Endothelial cell of hepatic sinusoid (primary cell): ENCODE results near the gene CFAP46.

ENCODE experiments used
- in situ Hi-C: cut with HindIII; loops from 2 replicates; pipeline ENCODE4 v1.10.0; 2017; ENCODE audit warnings: low sequenced_read_pairs

The CFAP46 gene

DNA sequence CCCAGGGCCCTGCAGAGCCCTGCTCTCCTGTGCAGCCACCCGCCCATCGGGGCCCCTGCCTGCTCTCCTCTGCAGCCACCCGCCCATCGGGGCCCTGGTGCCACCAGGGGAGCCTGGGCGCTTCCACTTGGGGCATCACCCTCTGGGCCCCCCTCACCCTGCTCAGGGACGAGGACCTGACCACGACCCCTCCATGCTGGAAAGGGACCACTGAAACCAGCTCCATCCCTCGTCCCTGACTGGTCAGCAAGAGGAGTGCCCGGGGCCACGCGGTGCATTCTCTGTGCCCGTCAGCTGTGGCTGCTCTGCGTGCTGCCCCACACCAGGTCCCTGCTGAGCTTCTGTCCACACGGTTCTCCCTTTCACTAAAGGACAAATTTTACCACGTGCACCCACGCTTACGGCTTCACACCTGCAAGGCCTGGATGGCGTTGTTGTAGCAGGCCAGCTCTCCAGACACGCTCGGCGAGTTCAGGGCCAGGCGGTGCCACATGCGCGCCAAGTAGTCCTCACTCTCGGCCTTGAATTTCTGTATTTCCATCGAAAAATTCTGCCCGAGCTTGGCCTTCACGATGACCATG is 57.6 kb downstream of the CFAP46 start:
- in situ Hi-C loops: loop anchor here (5.0 kb wide), 1 partner anchor 43 kb away; no protein-coding TSS in a partner anchor

DNA sequence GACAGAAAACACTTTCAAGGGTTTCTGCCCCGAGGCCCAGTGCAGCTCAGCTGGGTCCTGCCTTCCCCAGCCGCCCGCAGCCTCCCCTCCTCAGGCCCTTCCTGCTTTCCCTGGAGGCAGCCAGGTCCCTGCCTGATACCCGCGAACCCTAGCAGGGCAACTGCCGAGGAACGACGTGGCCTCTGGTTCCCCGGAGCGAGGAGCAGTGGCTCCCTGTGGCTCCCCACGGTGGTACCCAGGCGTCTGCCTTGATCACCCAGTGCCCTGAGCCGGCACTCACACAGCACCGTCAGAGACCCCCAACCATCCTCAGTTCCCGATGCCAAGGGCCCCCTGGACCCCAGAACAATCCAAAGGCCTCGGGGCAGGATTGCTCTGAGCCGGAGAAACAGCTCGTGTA is 58.3 kb downstream of the CFAP46 start:
- in situ Hi-C loops: no loop called here

DNA sequence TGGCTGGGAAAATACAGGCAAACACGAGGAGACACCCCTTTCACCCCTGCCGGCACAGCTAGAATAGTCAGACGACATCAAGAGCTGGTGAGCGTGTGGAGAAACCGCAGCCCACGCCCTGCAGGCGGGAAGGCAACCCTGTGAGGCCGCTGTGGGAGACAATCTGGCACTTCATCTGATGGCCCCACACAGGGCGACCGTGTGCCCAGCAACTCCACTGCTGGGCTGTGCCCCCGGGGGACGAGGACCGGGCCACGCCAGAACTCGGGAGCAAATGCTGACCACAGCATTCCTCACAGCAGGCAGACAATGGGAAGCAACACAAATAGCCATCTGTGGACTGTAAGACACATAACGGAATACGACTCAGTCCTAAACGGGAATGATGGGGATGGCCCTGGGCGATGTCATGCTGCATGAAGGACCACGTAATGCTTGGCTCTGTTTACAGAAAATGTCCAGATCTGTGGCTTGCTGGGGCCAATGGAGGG is 58.9 kb downstream of the CFAP46 start:
- in situ Hi-C loops: no loop called here

DNA sequence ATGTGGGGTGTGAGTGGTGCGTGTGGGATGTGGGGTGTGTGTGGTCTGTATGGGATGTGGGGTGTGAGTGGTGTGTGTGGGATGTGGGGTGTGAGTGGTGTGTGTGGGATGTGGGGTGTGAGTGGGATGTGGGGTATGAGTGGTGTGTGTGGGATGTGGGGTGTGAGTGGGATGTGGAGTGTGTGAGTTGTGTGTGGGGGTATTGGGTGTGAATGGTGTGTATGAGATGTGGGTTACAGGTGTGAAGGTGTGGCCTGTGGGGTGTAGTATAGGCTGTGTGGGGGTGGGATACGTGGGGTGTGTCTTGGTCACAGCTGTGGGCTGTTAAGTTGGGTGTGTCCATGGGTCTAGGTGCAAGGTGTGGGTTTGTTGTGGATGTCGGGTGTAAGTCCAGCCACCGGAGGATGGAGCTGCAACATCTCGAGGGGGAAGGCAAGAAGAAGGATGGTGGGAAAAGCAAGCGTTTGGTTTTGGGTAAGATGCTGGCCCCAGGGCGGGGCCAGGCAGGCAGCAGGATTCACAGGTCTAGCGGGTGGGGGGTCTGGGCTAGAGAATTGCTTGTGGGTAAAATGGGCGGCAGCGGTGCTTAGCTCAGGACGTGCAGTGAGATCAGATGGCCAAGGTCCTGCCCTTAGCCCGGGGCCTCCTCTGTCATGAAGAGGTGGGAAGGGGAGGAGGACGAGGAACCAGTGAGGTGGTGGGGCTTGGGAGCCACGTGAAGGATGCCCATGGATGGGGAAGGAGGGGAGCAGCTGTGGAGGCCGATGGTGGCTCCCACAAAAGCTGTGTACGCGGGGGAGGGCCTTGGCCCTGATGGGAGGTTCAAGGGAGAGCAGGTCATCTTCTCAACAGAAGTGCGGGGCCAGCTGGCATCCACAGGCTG is 60.1 kb downstream of the CFAP46 start:
- in situ Hi-C loops: no loop called here

DNA sequence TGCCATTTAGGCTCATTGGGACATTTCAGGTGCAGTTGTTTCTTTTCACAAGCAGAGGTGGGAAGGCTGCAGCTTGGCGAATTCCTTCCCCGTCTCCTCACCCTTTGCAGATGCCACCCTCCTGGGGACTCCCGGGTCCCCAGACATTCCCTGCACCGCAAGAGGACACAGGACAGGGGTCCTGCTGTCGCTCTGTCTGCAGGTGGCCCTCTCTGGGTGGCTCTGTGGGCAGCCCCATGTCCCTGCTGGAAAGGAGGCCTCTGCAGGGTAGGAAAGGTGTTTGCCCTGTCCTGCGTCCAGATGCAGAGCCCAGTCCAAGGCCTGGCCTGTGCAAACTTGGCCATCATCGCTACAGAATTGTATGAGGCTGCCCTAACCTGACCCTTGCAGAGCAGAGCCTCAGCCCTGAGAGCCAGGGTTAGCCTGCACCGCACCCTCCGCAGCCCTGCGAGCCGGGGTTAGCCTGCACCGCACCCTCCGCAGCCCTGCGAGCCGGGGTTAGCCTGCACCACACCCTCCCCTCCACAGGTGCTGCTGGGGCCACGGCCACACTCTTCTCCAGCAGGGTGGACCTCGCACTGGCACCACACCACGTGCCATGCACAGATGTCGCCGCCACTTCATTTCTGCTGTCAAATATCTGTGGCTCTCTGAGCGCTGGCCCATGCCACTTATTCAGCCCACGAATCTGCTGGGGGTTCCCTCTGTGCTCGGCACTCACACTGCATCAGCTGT is 61.0 kb downstream of the CFAP46 start:
- in situ Hi-C loops: no loop called here

DNA sequence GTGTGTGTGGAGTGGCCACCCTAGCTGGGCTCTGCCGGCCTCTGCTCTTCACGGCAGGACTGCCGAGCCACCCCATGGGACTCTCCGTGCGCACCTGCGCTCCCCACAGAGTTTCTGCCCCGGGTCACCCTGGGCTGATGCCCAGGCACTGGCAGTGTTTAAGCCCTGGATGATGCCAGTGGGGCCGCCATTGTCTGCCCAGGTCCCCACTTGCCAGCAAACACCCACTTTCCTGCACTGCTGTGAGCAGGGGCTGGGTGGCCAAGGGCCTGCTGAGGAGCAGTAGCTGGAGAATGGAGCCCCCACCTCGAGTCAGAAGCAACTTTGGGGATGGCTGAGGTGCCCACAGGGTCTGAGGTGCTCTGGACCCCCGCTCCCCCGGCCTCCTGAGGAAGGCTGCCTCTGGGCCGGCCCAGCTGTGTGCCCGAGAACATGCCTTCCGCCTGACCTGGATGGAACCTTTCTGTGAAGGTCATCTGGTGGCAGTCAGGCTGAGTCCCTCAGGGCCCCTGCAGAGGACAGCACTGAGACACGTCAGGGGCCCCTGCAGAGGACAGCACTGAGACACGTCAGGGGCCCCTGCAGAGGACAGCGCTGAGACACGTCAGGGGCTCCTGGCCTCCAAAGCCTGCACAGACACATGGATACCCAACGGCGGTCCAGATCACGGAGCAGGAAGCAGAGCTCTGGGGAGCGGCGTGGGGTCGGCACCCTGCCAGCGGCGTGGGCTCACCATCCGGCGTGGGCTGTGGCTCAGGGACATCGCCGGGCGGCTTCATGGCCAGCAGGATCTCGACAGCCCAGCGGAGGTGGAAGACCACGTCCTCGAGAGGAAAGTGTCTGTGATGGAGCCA is 62.0 kb downstream of the CFAP46 start:
- in situ Hi-C loops: no loop called here

DNA sequence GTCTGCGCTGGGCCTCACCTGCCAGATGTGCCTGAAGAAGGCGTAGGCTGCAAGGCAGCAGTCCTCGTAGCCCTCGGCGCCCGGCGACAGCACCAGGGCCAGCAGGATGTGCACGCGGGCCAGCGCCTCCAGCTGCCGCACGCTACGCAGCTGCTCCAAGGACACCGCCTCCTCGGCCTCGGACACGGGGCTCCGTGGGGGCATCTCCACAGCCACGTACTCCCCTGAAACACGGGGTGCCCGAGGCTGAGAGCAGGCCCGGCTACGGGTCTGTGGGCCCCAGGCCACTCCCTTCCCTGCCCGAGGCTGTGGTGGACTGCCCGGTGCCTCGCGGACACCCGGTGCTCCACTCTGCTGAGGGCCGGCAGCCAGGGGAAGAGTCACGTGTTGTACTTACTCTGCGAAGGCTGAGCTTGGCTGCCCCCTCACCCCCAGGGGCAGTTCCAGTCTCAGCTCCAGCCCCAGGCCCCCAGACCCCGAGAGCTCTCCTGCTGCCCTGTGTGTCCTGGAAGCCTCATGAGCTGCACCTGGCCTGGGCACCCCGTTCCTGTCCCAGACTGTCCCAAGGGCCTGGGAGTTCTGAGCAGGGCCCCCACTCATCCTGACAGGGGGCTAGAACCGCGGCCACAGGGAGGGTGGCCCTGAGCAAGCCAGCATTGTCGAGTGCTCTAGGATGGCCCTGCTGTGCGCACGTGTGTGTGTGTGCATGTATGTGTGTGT is 62.8 kb downstream of the CFAP46 start:
- in situ Hi-C loops: no loop called here

DNA sequence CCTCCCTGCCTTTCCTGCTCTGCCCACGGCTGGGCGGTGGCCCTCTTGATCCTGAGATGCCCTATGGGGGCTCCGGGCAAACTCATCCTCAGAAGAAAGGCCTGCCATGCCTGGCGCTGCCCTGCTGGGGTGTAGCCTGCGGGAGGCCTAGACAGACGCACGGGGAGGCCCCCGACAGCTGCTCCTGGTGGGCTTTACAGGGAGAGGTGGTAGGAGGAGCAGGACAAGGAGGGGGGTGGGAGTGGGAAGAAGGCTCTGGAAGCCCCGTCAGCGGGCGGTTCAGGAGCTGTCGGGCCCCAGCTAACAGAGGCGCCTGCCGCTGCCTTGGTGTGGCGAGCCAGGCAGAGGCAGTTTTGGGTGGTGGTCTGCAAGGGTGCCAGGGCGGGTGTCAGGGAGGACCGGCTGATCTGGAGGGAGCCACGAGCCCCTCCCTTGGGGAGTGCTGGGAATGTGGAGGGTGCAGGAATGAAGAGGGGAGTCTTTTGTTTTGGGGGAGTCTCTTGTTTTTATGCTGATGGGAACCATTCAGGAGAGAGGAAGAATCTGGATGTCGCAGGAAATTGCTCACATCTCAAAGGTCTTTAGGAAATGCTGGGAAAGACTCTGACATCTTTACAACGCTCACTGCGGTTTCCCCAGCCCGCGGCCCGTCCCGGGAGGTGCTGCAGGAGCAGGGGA is 63.5 kb downstream of the CFAP46 start:
- in situ Hi-C loops: no loop called here

DNA sequence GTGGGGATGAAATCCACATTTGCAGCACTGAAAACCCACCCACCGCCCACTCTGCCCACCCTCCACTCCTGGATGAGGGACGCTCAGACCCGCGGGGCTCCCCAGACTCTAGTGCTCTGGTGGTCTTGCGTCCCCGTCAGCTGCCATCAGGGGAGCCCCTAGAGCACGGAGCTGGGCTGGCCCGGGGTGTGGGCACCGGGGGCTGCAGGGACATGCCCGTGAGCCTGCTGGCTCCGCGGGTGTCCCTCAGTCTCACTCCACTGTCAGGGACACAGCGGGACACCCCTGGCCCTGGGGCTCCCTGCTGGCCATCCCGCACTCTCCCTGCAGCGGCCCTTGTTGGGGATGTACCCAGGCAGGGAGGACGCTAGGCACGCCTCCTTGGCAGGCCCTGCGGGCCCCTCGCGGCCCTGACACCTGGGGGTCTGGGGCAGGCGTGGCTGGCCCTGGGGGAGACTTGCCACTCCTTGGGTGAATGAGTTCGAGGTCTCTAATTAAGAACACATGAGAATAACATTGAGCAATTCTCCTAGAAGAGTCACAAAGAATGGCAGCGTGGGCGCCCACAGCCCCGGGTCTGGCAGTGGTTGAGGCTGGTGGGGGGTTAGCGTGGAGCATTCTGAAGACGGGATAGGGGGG is 64.2 kb downstream of the CFAP46 start:
- in situ Hi-C loops: no loop called here

DNA sequence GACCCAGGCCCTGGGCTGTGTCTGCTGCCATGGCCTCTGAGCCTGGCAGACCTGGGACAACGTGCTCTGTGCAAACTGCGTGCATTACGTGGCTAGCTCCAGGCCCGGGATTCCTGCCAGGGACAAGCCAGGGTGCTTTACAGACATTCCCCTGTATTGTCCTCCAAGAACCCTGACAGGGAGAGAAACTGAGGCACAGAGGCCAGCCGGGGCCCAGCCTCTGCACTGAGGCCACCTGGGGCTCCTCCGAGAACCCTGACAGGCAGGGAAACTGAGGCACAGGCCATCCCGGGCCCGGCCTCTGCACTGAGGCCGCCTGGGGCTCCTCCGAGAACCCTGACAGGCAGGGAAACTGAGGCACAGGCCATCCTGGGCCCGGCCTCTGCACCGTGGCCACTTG is 64.9 kb downstream of the CFAP46 start:
- in situ Hi-C loops: no loop called here

DNA sequence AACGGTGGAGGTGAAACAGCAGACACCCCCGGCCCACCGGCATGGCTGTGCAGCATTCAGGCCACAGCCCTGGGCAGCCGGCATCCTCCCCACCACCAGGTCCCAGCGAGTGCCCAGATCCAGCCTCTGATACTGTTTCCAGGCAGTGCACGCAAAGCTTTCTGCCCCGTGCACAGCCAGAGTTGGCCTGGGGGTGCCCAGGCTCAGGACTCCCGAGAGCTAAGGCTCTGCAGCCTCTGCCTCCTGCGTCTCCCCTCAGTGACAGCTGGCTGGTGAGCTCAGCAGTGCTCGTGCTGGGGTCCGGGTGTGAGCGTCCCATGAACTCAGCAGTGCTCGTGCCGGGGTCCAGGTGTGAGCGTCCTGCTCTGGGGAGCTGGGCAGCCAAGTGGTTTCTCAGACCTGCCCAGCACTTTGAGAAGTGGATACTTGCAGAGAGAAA is 65.4 kb downstream of the CFAP46 start:
- in situ Hi-C loops: no loop called here

DNA sequence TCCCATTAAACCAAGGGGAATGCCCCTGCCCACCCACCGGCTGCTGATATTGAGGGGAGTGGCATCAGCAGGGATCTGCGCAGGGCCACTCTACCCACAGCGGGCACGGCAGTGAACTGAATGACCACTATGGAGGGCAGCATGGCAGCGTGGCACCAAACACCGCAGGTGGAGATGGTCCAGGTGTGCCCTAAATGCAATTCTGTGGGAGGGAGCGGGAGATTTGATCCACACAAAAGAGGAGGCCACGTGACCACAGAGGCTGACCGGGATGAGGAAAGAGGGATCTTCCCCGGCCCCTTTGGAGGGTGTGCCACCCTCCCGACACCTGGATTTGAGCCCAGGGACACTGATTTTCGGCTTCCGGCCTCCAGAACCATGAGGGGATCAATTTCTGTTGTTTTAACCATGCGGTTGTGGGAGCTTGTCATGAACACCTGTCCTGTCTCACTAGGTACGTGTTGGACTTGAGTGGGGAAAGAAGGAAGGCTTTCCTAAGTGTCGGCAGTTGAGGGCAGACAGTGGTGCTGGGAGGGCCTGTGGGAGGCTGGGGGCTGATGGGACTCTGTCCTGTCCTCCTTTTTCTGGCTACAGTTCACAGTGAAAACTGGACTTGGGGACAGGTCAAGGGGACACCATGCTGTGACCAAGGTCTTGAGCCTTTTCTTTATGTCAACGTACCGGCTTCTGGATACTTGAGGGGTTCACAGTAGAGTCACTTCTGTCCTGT is 66.1 kb downstream of the CFAP46 start:
- in situ Hi-C loops: no loop called here

DNA sequence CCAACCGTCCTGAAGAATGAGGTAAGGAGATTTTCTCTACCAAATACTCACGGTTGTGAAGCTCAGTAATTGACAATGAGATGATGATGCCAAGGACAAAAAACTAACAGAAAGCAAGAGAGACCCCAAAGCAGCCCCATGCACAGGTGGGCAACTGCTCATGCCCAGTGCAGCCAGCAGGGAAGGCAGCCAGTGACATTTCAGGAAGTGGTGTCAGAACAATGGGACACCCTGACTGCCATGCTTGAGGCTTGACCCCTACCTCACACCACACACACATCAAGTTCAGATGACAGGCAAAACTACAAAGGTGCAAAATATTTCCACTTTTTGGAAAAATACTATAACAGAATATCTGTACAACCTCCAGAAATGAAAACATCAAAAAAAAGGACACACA is 66.9 kb downstream of the CFAP46 start:
- in situ Hi-C loops: no loop called here

DNA sequence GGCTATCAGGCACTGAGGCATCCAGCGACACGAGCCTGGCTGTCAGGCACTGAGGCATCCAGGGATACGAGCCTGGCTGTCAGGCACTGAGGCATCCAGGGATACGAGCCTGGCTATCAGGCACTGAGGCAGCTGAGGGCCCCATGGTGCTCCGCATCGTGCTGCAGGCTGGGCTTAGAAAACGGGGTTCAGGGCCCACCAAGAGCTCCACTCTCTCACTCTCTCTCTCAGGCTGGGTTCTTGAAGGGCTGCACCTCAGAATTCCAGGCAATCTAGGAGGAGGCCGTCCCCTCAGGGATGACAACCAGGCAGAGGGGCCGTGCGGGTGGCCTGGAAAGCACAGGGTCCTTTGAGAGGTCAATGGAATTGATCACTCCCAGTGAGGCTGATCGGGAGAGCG is 69.0 kb downstream of the CFAP46 start:
- in situ Hi-C loops: no loop called here

DNA sequence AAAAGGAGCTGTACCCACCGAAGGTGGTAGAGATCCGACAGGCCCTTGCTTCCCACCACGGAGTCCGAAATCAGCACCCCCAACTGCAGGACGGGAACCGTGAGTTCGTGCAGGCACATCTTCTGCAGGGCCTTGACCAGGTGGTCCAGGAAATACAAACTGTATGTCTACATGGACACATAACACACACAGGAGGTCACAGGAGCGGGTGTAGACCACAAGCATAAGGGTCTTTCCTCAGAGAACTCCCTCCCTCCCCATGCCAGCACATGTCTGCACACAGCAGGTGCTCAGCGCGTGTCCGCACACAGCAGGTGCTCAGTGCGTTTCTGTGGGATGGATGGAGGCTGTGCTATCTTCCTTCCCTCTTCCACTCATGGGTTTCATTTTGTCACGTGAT is 69.7 kb downstream of the CFAP46 start:
- in situ Hi-C loops: no loop called here

DNA sequence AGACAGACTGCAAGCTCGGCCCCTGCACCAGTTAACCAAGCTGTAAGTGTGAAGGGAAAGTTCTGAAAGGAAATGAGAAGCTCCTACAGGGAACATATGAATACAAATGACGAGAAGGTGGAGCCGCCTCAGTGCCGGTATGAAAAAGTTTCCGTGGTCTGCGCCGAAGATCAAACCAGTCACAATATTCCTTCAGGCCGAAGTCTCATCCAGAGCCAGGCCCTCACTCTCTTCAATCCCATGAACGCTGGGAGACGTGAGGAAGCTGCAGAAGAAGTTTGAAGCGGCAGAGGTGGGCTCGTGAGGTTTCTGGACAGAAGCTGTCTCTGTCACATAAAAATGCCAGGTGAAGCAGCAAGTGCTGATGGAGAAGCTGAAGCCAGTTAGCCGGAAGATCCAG is 71.9 kb downstream of the CFAP46 start:
- in situ Hi-C loops: no loop called here

DNA sequence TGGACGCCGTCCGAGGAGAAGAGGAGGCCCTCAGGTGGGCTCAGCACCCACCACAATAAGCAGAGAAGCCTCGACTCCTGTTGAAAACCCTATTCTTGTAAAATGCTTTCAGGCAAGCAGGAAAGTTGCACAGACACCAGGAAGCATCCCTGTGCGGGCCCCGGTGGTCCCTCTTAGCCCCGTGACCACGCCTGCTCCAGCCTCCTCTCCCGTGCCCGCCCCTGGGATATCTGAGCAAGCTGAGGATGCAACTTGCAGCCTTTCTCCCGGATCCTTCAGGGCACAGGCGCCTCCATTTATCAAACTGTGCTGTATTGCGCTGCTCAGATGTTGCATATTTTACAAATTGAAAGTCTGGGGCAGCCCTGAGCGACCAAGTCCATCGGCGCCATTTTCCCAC is 72.7 kb downstream of the CFAP46 start:
- in situ Hi-C loops: no loop called here

DNA sequence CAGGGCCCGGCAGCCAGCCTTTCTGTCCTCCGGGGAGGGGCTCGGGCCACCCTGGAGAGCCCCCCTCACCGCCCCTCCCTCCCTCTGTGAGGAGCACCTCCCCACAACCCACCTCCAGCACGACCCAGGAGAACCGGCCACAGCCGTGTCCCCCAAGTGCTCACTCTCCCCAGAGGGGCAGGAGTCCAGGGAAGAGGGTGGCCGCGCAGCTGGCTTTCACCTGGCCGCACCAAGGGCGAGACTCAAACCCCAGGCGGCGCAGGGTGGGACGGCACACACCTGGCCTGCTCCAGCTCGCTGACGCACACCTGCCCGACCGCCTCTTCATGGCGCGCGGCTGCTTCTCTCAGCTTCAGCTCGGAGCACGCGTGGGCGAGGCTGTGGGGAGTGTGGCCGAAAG is 73.4 kb downstream of the CFAP46 start:
- in situ Hi-C loops: no loop called here
